Measurements from ENCODE around the gene HDAC2. TPM values are rescaled to one million over a fixed set of nuclear protein-coding genes. Genes with fewer than 3 reads are reported as not detected.

Gene HDAC2
- total and polyA plus RNA-seq, 2 of the 13 experiments (the other 11 are each of a cell fraction or from before 2014, with no cell fraction given): 99.6 to 114 TPM

GRCh38 chr6:113944701-113945100 lies 26.2 kb downstream of the HDAC2 start:
- peaks cover 1 to 76% of the 10 kb centered on the region in 2 experiments; a peak in 3 of 5 replicates for H3K36me3 ChIP-seq (replicated peaks in 1 of 2; ENCODE audit: control insufficient read depth in 1 of 2, insufficient read depth in 2 of 2, low read length in 2 of 2)
- H3K4me2 ChIP-seq (ENCODE audit: low read depth, low read length): no peak overlapping the region
- intact Hi-C loops (cut with micrococcal nuclease; ENCODE audit: unreplicated experiment): no loop called here
- H3K9me3 ChIP-seq (ENCODE audit: low read length): no peaks in the 10 kb centered on the region
- no peak for TF ChIP-seq ZFP90 (CRISPR knock-in tag; IDR thresholded peaks at IDR 0.05; ENCODE audit: borderline replicate concordance)
- TF ChIP-seq, protein P1, sequence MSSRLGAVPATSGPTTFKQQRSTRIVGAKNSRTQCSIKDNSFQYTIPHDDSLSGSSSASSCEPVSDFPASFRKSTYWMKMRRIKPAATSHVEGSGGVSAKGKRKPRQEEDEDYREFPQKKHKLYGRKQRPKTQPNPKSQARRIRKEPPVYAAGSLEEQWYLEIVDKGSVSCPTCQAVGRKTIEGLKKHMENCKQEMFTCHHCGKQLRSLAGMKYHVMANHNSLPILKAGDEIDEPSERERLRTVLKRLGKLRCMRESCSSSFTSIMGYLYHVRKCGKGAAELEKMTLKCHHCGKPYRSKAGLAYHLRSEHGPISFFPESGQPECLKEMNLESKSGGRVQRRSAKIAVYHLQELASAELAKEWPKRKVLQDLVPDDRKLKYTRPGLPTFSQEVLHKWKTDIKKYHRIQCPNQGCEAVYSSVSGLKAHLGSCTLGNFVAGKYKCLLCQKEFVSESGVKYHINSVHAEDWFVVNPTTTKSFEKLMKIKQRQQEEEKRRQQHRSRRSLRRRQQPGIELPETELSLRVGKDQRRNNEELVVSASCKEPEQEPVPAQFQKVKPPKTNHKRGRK (CRISPR knock-in tag; IDR thresholded peaks at IDR 0.05): no peak
- no peak for TF ChIP-seq PREB (CRISPR knock-in tag; IDR thresholded peaks at IDR 0.05)
- no peak for TF ChIP-seq TMF1 (CRISPR knock-in tag; IDR thresholded peaks at IDR 0.05; ENCODE audit: low read depth)
- TF ChIP-seq MTA1 (CRISPR knock-in tag; IDR thresholded peaks at IDR 0.05; ENCODE audit: borderline replicate concordance): no peak
- no peak for TF ChIP-seq ZNF180 (CRISPR knock-in tag; IDR thresholded peaks at IDR 0.05; ENCODE audit: borderline replicate concordance, low read depth)
- TF ChIP-seq, protein P2, sequence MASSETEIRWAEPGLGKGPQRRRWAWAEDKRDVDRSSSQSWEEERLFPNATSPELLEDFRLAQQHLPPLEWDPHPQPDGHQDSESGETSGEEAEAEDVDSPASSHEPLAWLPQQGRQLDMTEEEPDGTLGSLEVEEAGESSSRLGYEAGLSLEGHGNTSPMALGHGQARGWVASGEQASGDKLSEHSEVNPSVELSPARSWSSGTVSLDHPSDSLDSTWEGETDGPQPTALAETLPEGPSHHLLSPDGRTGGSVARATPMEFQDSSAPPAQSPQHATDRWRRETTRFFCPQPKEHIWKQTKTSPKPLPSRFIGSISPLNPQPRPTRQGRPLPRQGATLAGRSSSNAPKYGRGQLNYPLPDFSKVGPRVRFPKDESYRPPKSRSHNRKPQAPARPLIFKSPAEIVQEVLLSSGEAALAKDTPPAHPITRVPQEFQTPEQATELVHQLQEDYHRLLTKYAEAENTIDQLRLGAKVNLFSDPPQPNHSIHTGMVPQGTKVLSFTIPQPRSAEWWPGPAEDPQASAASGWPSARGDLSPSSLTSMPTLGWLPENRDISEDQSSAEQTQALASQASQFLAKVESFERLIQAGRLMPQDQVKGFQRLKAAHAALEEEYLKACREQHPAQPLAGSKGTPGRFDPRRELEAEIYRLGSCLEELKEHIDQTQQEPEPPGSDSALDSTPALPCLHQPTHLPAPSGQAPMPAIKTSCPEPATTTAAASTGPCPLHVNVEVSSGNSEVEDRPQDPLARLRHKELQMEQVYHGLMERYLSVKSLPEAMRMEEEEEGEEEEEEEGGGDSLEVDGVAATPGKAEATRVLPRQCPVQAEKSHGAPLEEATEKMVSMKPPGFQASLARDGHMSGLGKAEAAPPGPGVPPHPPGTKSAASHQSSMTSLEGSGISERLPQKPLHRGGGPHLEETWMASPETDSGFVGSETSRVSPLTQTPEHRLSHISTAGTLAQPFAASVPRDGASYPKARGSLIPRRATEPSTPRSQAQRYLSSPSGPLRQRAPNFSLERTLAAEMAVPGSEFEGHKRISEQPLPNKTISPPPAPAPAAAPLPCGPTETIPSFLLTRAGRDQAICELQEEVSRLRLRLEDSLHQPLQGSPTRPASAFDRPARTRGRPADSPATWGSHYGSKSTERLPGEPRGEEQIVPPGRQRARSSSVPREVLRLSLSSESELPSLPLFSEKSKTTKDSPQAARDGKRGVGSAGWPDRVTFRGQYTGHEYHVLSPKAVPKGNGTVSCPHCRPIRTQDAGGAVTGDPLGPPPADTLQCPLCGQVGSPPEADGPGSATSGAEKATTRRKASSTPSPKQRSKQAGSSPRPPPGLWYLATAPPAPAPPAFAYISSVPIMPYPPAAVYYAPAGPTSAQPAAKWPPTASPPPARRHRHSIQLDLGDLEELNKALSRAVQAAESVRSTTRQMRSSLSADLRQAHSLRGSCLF (CRISPR knock-in tag; IDR thresholded peaks at IDR 0.05; ENCODE audit: borderline replicate concordance): no peak
- no peak for TF ChIP-seq TP53 (CRISPR knock-in tag; conservative IDR thresholded peaks at IDR 0.05)
- H4K20me1 ChIP-seq (ENCODE audit: insufficient read depth, low read length): no peaks in the 10 kb centered on the region
- no TSS peak for BruUV-seq (replicated peaks)
- in situ Hi-C loops (cut with HindIII; ENCODE audit: extremely low pct_ligation_motif_present, low pct_unique_long_range_greater_than_20kb): no loop called here
- H3K27ac ChIP-seq (ENCODE audit: extremely low read length, insufficient read depth, low read length): no peak overlapping the region
- no peak overlapping the region for H2AFZ ChIP-seq (ENCODE audit: low read length)
- no peak overlapping the region for H3K9ac ChIP-seq (ENCODE audit: insufficient read depth, low read depth, low read length)
- POLR2A ChIA-PET: no interaction called here
- no peaks in the 10 kb centered on the region for H3K79me2 ChIP-seq (ENCODE audit: insufficient read depth, low read length)
- FAIRE-seq (no peak), ATAC-seq (no peak), DNase-seq (ENCODE audit: low spot score) (no peak)
- WGBS (ENCODE audit: low lambda C conversion rate): 100% methylated on average over 2 of the region's 2 CpGs
- no peak overlapping the region for H3K4me3 ChIP-seq (replicated peaks in 1 of 3; ENCODE audit: insufficient read depth in 1 of 3, low read depth in 2 of 3, low read length in 3 of 3)
- H3K27me3 ChIP-seq (ENCODE audit: control insufficient read depth in 1 of 2, insufficient read depth in 2 of 2, low read length in 2 of 2): no peaks in the 10 kb centered on the region
- CTCF ChIA-PET (ENCODE audit: low intra/inter-chr PET ratio, low total read pairs): no interaction called here
- H3K4me1 ChIP-seq (ENCODE audit: insufficient read depth, low read length): no peaks in the 10 kb centered on the region
